GM21360 (cell line): Measurements from ENCODE around the gene MYO9B.

Experiments
- ATAC-seq: cut with Tn5 transposase; IDR thresholded peaks from one replicate; pipeline ENCODE4 v1.9.1; 2021; ENCODE audit warnings: mild to moderate bottlenecking, moderate library complexity; ENCODE audit not compliant: unreplicated experiment

Gene MYO9B, protein sequence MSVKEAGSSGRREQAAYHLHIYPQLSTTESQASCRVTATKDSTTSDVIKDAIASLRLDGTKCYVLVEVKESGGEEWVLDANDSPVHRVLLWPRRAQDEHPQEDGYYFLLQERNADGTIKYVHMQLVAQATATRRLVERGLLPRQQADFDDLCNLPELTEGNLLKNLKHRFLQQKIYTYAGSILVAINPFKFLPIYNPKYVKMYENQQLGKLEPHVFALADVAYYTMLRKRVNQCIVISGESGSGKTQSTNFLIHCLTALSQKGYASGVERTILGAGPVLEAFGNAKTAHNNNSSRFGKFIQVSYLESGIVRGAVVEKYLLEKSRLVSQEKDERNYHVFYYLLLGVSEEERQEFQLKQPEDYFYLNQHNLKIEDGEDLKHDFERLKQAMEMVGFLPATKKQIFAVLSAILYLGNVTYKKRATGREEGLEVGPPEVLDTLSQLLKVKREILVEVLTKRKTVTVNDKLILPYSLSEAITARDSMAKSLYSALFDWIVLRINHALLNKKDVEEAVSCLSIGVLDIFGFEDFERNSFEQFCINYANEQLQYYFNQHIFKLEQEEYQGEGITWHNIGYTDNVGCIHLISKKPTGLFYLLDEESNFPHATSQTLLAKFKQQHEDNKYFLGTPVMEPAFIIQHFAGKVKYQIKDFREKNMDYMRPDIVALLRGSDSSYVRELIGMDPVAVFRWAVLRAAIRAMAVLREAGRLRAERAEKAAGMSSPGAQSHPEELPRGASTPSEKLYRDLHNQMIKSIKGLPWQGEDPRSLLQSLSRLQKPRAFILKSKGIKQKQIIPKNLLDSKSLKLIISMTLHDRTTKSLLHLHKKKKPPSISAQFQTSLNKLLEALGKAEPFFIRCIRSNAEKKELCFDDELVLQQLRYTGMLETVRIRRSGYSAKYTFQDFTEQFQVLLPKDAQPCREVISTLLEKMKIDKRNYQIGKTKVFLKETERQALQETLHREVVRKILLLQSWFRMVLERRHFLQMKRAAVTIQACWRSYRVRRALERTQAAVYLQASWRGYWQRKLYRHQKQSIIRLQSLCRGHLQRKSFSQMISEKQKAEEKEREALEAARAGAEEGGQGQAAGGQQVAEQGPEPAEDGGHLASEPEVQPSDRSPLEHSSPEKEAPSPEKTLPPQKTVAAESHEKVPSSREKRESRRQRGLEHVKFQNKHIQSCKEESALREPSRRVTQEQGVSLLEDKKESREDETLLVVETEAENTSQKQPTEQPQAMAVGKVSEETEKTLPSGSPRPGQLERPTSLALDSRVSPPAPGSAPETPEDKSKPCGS (N-terminal part only)

DNA sequence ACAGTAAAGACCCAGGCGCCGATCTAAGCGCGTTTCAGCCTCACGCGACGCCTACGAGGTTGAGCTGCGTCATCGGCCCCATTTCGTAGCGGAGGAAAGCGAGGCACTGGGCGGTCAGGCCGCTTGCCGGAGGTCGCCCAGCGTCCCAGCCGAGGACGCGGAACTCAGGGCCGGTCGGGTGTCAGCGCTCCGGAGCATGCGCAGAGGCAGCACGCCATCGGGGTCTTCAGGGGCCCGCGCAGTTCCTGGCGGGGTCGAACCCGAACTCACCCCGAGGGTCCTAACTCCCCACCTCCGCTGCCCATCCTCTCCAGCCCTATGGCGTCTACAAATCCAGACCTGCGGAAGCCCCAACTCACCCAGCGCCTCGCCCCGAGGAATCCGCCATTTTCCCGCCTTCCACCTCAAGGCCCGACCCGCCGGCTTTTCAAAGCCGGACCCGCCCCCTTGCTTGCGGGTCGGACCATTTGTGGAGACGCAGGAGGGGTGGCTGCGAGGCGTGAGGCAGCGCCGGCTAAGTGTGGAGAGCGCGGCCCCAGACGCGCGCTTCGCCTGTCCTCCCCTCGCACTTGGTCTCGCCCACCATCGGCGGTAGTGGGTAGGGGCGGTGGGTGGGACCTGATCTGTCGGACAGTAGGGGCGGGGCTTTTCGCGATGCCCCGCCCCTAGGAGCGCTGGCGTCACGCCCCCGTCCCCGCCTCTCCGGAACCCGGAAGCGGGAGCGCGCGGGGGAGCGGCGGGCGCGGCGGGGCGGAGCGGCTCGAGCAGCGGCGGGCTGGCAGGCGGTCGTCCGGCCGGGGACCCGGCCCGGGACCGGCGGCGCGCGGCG, at the start of gene MYO9B, which contains the start of gene HAUS8:
Gene MYO9B (plus strand): TSS at position 743 of the 829 bp plus-strand sequence. CDS start 25,941 bp downstream, outside the sequence.
Gene HAUS8 (minus strand): TSS at position 418 of the 829 bp plus-strand sequence. CDS start 30 bp downstream, at position 388.
- ATAC-seq, result peak; percentile 78

DNA sequence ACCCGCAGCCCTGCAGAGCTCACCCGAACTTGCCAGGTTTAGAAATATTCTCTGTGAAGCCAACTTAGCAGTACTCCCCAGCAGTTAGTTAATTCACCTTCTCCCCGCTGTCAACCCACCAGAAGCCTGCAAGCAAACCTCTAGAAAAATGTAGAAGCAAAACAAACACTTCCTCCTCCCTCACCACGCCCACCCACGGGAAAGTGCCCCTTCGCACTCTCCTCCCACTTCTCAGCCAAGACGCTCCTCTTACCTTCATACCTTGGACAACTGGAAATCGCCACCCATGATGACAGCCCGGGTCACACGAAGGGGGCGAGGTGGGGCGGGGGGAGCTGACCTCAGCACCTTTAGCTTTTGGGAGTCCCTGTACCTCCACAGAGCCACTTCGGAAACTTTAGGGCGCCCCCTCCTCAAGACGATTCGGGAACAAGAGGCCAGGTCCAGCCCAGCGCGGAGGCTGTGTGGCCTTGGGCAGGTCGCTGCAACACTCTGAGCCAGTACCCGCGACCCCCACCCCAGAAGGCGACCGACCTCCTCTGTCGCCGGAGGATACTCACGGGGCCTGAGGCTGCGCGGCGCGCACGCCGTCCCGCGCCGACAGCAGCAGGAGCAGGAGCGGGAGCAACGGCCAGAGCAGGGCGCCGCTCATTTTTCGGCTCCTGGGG, 49.5 kb upstream of the MYO9B start:
- ATAC-seq, result no peak

DNA sequence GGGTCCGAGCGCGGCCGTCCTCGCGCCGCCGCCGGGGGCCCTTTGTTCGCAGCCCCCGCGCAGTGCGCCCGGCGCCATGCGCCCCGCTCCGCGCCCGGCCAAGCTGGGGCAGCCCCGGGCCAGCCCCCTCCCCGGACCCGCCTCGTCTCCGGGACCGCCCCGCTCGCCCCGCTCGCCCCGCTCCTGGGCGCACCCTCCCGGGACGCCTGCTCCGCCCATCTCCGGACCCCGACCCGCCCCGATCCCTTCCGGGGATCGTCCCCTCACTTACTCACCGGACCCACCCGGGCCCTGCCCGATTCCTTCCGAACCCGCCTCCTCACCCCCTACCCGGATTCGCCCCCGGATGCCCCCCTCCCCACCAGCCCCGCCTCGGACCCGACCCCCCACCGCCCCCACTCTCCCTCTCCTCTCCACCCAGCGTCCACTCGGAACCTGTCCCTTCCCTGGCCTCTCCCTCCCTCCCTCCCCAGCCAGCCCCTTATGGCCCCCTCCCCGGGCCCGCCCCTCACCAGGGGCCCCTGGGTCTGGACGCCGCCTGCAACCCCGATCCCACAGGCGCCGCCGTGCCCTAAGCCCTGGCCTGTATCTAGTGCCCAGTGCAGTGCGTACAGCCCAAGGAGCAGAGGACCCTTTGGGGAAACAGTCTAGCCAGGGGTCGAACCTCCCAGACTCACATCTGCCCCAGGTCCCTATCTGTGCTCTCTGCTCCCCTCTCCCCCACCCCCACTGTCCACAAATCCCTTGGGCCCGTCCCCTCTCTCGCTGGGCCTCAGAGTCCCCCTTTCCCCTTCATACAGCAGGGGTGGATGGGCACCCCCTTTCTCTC, 48.7 kb upstream of the MYO9B start, which contains the start of gene CPAMD8:
Gene CPAMD8 (minus strand): TSS at position 105 of the 829 bp plus-strand sequence. CDS start 168 bp downstream, outside the sequence.
- no peak for ATAC-seq

DNA sequence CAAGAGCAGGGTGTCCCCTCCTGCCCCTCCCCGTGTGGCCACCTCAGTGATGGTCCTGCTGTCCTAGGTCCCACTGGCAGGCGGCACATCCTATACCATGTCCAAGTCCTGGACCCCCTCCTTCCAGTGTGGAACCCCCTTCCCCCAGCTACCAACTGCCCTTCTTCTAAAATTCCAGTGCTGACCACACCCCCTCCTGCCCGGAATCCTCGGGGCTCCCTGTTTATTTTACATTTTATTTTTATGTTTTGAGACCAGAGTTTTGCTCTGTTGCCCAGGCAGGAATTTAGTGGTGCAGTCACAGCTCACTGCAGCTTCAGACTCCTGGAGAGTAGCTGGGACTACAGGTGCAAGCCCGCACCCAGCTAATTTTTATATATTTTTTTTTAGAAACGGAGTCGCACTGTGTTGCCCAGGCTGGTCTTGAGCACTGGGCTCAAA, 48.0 kb upstream of the MYO9B start:
- no peak for ATAC-seq

DNA sequence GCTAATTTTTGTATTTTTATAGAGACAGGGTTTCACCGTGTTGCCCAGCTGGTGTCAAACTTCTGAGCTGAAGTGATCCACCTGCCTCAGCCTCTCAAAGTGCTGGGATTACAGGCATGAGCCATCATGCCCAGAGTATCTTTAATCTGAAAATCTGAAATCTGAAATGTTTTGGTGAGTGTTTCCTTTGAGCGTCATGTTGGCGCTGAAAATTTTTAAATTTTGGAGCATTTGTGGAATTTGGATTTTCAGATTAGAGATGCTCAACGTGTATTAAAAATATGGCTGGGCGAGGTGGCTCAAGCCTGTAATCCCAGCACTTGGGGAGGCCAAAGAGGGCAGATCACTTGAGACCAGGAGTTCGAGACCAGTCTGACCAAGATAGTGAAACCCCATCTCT, 43.8 kb upstream of the MYO9B start:
- ATAC-seq, result no peak

DNA sequence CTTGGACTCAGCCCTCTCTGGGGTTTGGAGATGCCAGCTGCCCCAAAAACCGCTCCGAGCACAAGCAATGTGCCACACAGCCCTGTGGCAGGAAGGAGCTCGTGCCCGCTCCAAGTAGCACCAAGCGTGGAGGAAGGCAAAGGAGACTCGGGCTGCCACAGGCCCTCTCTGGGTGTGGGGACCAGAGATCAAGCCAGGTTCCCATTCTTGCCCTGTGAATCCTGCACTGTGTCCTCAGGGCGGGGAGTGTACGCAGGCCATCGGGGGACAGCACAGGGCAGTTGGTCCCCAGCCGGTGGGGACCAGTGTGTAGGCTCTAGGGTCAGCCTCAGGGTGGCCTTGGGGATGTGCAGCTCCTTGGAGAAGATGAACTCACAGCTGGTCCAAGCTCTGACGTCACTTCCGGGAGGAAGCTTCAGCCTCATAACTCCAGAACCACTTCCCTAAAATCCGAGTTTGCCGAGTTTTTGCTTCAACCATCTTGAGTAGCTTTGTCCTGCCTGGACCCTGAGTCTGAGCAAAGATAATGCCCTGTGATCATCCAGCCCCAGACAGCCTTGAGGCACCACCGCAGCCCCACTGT, 39.6 kb upstream of the MYO9B start:
- no peak for ATAC-seq

DNA sequence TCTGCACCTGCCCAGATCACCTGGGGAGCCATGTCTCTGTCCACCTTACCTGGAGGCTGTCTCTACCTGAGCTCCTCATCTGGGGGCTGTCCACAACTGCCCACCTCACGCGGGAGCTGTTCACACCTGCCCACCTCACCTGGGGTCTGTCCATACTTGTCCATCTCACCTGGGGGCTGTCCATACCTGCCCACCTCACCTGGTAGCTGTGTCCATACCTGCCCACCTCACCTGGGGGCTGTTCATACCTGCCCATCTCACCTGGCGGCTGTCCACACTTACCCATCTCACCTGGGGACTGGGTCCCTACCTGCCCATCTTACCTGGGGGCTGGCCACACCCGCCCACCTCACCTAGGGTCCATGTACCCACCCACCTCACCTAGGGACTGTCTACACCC, 38.9 kb upstream of the MYO9B start:
- ATAC-seq, result no peak

DNA sequence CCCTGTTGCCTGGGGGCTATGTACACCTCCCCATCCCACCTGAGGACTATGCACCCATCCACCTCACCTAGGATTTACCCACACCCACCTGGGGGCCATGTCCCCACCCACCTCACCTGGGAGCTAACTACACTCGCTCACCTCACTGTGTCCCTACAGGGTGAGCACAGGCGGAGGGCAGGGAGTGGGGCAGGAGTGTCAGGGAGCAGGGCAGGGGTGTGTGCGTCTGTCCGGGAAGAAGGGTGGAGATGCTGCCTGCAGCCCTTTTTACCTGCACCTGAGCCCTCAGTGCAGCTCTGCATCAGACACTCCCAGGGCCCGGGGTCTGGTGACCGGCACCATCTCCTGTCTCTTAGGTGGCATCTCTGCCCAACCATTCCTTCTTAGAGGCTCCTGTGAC, 38.4 kb upstream of the MYO9B start:
- ATAC-seq, result no peak

DNA sequence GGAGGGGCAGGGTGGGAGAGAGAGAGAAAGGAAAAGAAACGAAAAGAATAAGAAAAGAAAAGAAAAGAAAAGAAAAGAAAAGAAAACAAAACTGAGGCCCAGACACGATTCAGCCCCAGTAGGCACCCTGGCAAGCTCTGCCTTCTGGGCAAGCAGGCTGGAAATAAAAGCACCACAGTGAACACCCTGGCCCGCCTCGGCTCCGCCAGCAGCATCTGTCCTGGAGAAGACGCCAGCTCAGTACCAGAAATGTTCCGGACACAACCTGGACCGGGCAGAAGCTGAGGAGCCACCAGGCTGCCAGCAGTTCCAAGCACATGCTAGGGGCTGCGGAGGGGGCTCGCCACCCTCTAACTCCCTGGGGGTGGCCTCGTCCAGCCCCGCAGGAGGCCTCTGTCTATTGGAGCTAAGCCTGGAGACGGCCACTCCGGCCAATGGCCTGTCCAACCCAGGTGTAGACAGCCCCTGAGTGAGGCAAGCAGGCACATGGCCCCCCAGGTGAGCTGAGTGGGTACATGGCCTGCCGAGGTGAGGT, 37.5 kb upstream of the MYO9B start:
- no peak for ATAC-seq

DNA sequence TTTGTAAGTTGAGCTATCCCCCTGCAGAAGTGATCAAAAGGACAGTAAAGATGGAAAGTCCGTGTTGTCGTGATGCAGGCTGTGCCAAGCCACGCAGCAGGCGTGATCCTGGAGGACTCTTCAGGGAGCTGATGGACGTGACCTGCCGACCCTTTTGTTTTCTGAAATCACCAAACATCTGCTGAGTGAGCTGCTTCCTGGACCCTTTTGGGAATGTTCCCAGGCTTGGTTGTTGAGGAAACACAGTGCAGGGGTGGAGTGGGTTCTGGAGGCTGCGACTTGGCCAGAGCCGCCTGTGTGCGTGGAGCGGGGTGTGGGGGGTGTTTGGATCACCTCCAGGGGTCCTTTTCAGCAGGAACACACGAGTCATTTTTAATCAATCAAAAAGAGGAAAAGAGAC, 33.6 kb upstream of the MYO9B start:
- no peak for ATAC-seq

DNA sequence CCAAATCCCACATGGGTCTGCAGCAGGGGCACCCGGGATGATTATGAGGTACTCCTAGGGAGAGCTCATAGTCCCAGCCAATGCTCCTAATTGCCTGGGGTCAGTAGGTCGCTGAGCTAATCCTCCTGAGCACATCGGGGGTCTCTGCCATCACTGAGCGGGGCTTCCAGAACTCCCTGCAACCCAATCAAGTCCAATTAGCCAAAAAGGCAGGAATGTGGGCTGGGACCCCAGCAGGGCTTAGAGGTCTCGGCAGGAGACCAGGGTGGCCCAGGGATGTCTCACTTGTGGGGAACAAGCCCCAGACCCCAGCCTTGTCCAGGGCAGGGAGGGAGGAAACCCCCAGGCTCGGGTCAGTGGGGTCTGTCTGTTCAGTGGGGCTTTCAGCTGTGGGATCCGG, 31.8 kb upstream of the MYO9B start:
- ATAC-seq, result no peak

DNA sequence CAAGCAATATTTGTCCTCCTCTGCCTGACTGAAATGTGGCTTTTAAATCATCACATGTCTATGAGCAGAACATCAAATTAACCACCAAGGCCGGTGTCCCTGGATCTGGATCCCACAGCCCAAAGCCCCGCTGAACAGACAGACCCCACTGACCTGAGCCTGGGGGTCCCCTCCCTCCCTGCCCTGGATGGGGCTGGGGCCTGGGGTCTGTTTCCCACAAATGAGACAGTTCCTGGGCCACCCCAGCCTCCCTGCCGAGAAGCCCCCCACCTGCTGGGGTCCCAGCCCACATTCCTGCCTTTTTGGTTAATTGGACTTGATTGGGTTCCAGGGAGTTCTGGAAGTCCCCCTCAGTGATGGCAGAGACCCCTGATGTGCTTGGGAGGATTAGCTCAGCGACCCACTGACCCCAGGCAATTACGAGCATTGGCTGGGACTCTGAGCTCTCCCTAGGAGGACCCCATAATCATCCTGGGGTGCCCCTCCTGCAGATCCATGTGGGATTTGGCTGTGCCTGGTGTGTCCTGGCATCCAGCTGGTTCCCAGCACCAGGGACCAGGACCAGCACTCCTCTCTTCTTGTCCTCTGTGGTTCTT, 29.6 kb upstream of the MYO9B start:
- ATAC-seq, result no peak

DNA sequence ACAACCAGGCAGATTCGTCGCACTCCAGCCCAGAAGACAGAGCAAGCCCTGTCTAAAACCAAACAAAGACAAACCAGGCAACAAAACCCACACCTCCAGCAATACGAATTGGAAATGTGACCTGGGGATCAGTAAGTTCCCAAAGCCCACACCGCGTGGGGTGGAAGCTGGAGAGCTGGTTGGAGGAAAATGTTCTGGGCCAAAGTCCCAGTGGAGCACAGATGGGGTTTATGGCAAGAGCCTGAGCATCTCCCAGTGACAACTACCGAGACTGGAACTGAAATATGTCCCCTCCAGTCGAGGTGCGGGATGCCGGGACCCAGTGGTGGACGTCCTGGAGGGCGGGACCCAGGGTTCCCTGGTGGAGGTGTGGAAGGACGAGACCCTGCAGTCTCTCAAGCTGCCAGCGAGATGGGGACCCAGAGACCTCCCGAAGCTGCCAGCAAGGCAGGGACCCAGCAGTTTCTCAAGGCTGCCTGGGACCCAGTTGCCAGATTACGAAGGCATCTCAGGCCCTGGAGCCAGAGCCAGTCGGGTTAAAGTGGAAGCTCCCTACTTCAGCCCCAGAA, 26.6 kb upstream of the MYO9B start:
- ATAC-seq, result no peak

DNA sequence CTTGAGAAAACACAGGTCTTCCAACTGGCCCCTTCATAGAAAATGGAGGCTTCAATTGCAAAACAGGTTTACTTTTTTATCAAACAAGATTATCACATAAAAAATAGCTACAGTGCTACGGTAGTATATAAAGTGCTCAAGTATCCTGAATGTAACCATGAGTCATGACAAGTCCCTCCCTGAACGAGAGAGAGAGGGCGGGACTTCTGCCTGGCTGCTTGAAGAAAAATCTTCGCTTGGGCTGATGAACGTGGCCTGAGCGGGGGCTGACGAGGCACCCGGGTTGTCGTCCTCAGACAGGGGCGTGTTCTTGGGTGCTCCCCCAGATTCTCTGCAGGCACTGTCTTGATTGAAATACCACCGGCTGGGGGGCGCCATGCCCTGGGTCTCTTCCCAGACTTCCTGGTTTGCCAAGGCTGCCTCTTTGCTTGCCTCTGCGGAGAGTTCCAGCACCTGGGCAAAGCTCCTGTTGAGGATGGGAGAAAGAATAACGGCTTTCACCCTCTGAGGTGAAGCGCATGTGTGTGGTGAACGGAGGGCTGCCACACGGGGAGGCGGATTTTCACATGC, 25.8 kb upstream of the MYO9B start:
- ATAC-seq, result no peak

DNA sequence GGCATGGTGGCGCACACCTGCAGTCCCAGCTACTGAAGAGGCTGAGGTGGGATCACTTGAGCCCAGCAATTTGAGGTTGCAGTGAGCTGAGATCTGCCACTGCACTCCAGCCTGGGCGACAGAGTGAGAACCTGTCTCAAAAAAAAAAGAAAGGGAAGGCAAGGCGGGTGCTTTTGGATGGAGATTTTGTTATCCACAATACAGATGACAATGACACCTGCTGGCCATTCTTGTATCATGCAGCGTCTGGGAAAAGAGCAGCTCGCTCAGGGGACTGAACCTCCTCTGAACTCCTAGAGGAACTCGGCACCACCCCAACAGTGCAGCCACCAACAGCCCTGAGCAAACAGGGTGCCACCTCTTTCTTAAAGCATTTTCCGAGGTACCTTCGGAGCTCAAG, 23.1 kb upstream of the MYO9B start:
- no peak for ATAC-seq

DNA sequence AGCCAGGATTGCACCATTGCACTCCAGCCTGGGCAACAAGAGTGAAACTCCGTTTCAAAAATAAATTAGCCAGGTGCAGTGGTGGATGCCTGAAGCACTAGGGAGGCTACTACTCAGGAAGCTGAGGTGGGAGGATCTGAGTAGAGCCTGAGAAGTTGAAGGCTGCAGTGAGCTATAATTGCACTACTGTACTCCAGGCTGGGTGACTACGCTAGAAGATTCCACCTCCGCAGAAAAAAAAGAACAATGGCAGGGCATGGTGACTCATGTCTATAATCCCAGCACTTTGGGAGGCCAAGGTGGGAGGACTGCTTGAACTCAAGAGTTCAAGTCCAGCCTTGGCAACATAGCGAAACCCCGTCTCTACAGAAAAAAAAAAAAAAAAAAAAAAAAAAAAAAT, 20.8 kb upstream of the MYO9B start:
- ATAC-seq, result no peak

DNA sequence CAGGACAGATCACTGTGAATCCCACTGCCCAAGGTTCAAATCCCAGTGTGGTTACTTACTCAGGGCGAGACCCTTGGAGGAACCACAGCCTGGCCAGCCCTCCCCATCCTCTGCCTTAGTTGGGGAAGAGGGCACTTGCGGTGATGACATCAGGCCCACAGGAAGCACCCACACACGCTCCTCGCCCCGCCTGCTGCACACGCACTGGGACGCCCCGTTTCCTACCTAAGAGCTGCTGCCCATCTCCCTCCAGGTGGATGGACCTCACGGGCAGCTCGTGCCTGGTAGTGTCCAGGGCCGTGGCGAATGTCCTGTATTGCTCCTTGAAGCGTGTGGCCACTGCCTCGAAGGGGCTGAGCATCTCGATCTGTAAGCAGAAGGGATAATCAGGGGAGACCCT, 19.9 kb upstream of the MYO9B start:
- no peak for ATAC-seq
